Measurements from ENCODE around the gene GALNT14. TPM values are rescaled to one million over a fixed set of nuclear protein-coding genes. Genes with fewer than 3 reads are reported as not detected.

GALNT14 gene
- total and polyA plus RNA-seq, 2 donors (not counting 1 experiment from before 2014, with no cell fraction given) = 0.15 to 0.83 TPM

GRCh38 chr2:31054842-31055388, 83.3 kb downstream of the GALNT14 start:
- H3K4me3 ChIP-seq (replicated peaks in 1 of 4; ENCODE audit: control extremely low read depth in 1 of 4, insufficient read depth in 1 of 4, low read depth in 3 of 4, low read length in 4 of 4) = no peak overlapping the region
- no peak overlapping the region for H3K9ac ChIP-seq (ENCODE audit: insufficient read depth, low read length)
- no peaks in the 10 kb centered on the region for H3K9me3 ChIP-seq (ENCODE audit: control insufficient read depth, insufficient read depth, low read depth, low read length)
- no peak overlapping the region for H3K4me2 ChIP-seq (ENCODE audit: extremely low read depth, insufficient read depth, low read length)
- H3K27ac ChIP-seq (ENCODE audit: insufficient read depth, low read length) = no peak overlapping the region
- H4K20me1 ChIP-seq (ENCODE audit: control insufficient read depth, extremely low read depth, insufficient read depth, low read length) = no peaks in the 10 kb centered on the region
- no peaks in the 10 kb centered on the region for H3K4me1 ChIP-seq (ENCODE audit: control insufficient read depth, extremely low read depth, insufficient read depth, low read length)
- H3K36me3 ChIP-seq (ENCODE audit: control insufficient read depth, insufficient read depth, low read length) = no peaks in the 10 kb centered on the region
- H3K27me3 ChIP-seq (ENCODE audit: control insufficient read depth, insufficient read depth, low read length) = no peaks in the 10 kb centered on the region
- H2AFZ ChIP-seq (ENCODE audit: low read length) = no peak overlapping the region
- no peak for DNase-seq (ENCODE audit: low read depth in 2 of 2)
- TF ChIP-seq, protein P1, sequence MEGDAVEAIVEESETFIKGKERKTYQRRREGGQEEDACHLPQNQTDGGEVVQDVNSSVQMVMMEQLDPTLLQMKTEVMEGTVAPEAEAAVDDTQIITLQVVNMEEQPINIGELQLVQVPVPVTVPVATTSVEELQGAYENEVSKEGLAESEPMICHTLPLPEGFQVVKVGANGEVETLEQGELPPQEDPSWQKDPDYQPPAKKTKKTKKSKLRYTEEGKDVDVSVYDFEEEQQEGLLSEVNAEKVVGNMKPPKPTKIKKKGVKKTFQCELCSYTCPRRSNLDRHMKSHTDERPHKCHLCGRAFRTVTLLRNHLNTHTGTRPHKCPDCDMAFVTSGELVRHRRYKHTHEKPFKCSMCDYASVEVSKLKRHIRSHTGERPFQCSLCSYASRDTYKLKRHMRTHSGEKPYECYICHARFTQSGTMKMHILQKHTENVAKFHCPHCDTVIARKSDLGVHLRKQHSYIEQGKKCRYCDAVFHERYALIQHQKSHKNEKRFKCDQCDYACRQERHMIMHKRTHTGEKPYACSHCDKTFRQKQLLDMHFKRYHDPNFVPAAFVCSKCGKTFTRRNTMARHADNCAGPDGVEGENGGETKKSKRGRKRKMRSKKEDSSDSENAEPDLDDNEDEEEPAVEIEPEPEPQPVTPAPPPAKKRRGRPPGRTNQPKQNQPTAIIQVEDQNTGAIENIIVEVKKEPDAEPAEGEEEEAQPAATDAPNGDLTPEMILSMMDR (conservative IDR thresholded peaks at IDR 0.05 in 1 of 2, IDR thresholded peaks at IDR 0.05 in 1 of 2; ENCODE audit: low read depth in 1 of 2, low read length in 2 of 2) = no peak
- TF ChIP-seq EZH2 (IDR thresholded peaks at IDR 0.05; ENCODE audit: low read length, missing control alignments) = no peak
- H3K79me2 ChIP-seq (ENCODE audit: control insufficient read depth, insufficient read depth, low read length) = no peaks in the 10 kb centered on the region

GRCh38 chr2:31053929-31054782, 84.1 kb downstream of the GALNT14 start:
- H3K4me1 ChIP-seq (ENCODE audit: control insufficient read depth, extremely low read depth, insufficient read depth, low read length) = no peaks in the 10 kb centered on the region
- no peaks in the 10 kb centered on the region for H3K27me3 ChIP-seq (ENCODE audit: control insufficient read depth, insufficient read depth, low read length)
- H3K4me2 ChIP-seq (ENCODE audit: extremely low read depth, insufficient read depth, low read length) = no peak overlapping the region
- TF ChIP-seq, protein P1 (conservative IDR thresholded peaks at IDR 0.05 in 1 of 2, IDR thresholded peaks at IDR 0.05 in 1 of 2; ENCODE audit: low read depth in 1 of 2, low read length in 2 of 2) = no peak
- TF ChIP-seq EZH2 (IDR thresholded peaks at IDR 0.05; ENCODE audit: low read length, missing control alignments) = no peak
- H3K79me2 ChIP-seq (ENCODE audit: control insufficient read depth, insufficient read depth, low read length) = no peaks in the 10 kb centered on the region
- no peaks in the 10 kb centered on the region for H4K20me1 ChIP-seq (ENCODE audit: control insufficient read depth, extremely low read depth, insufficient read depth, low read length)
- H3K4me3 ChIP-seq (replicated peaks in 1 of 4; ENCODE audit: control extremely low read depth in 1 of 4, insufficient read depth in 1 of 4, low read depth in 3 of 4, low read length in 4 of 4) = no peak overlapping the region
- H2AFZ ChIP-seq (ENCODE audit: low read length) = no peak overlapping the region
- H3K9ac ChIP-seq (ENCODE audit: insufficient read depth, low read length) = no peak overlapping the region
- no peaks in the 10 kb centered on the region for H3K9me3 ChIP-seq (ENCODE audit: control insufficient read depth, insufficient read depth, low read depth, low read length)
- H3K36me3 ChIP-seq (ENCODE audit: control insufficient read depth, insufficient read depth, low read length) = no peaks in the 10 kb centered on the region
- no peak overlapping the region for H3K27ac ChIP-seq (ENCODE audit: insufficient read depth, low read length)
- no peak for DNase-seq (ENCODE audit: low read depth in 2 of 2)

DNA sequence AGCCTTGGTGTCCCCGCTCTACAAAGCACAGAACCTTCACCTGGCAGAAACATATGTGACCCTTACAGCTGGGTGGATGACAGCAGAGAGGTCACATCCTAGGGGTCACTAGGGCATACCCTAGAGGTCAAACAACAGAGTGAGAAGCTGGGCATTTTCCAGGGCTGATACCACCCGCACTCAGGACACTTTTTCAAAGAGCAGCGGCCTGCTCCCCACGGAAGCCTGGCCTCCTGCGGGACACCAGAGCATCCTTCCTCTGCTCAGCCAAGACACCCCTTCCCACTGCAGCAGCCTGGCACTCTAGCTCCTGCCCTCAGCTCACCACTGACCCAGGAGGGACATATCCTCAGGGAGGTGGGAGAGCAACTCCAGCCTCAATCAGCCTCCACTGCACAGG, 86.0 kb downstream of the GALNT14 start:
- no peak overlapping the region for H3K4me2 ChIP-seq (ENCODE audit: extremely low read depth, insufficient read depth, low read length)
- H3K36me3 ChIP-seq (ENCODE audit: control insufficient read depth, insufficient read depth, low read length) = no peaks in the 10 kb centered on the region
- no peak for DNase-seq (ENCODE audit: low read depth in 2 of 2)
- H3K9ac ChIP-seq (ENCODE audit: insufficient read depth, low read length) = no peak overlapping the region
- H3K27ac ChIP-seq (ENCODE audit: insufficient read depth, low read length) = no peak overlapping the region
- H3K9me3 ChIP-seq (ENCODE audit: control insufficient read depth, insufficient read depth, low read depth, low read length) = no peaks in the 10 kb centered on the region
- H3K4me1 ChIP-seq (ENCODE audit: control insufficient read depth, extremely low read depth, insufficient read depth, low read length) = no peaks in the 10 kb centered on the region
- H3K79me2 ChIP-seq (ENCODE audit: control insufficient read depth, insufficient read depth, low read length) = no peaks in the 10 kb centered on the region
- no peak for TF ChIP-seq EZH2 (IDR thresholded peaks at IDR 0.05; ENCODE audit: low read length, missing control alignments)
- TF ChIP-seq, protein P1 (conservative IDR thresholded peaks at IDR 0.05 in 1 of 2, IDR thresholded peaks at IDR 0.05 in 1 of 2; ENCODE audit: low read depth in 1 of 2, low read length in 2 of 2) = no peak
- H4K20me1 ChIP-seq (ENCODE audit: control insufficient read depth, extremely low read depth, insufficient read depth, low read length) = no peaks in the 10 kb centered on the region
- H3K4me3 ChIP-seq (replicated peaks in 1 of 4; ENCODE audit: control extremely low read depth in 1 of 4, insufficient read depth in 1 of 4, low read depth in 3 of 4, low read length in 4 of 4) = no peak overlapping the region
- H3K27me3 ChIP-seq (ENCODE audit: control insufficient read depth, insufficient read depth, low read length) = no peaks in the 10 kb centered on the region
- no peak overlapping the region for H2AFZ ChIP-seq (ENCODE audit: low read length)

All from fibroblast of lung (primary cell).